WI38 (cell line): ENCODE measurements around the gene CALM1.

Source experiments
- H3K4me3 ChIP-seq: 2 replicates; pipeline ENCODE4 v1.5.1; 2011; ENCODE audit warnings: low read depth, mild to moderate bottlenecking, control low read depth, low read length
- CTCF ChIP-seq: IDR thresholded peaks from 2 replicates; pipeline ENCODE4 v1.5.1; 2012; ENCODE audit warnings: low read depth, mild to moderate bottlenecking, control low read depth, low read length

Gene CALM1

GRCh38 chr14:90429236-90429635 lies 32.4 kb downstream of the CALM1 start:
- TF ChIP-seq CTCF, result no peak
- no peak overlapping the region for H3K4me3 ChIP-seq

GRCh38 chr14:90429754-90430153 lies 32.9 kb downstream of the CALM1 start:
- no peak for TF ChIP-seq CTCF
- H3K4me3 ChIP-seq, result no peak overlapping the region

GRCh38 chr14:90434370-90435020 lies 37.7 kb downstream of the CALM1 start:
- no peak overlapping the region for H3K4me3 ChIP-seq
- TF ChIP-seq CTCF, result no peak

GRCh38 chr14:90438841-90439240 lies 42.0 kb downstream of the CALM1 start:
- no peak for TF ChIP-seq CTCF
- no peak overlapping the region for H3K4me3 ChIP-seq

- no peak for TF ChIP-seq CTCF
- no peak overlapping the region for H3K4me3 ChIP-seq
Measured at GRCh38 chr14:90440021-90440451, 43.2 kb downstream of the CALM1 start.

- no peak for TF ChIP-seq CTCF
Measured at GRCh38 chr14:90440592-90440991, 43.8 kb downstream of the CALM1 start.

GRCh38 chr14:90442388-90442787 lies 45.6 kb downstream of the CALM1 start:
- no peak for TF ChIP-seq CTCF
- H3K4me3 ChIP-seq, result no peak overlapping the region

More at GRCh38 chr14:90440592-90440991, 43.8 kb downstream of the CALM1 start:
- H3K4me3 ChIP-seq, result no peak overlapping the region
